Measurements from ENCODE around the gene FAM171A2. TPM values are rescaled to one million over a fixed set of nuclear protein-coding genes. Genes with fewer than 3 reads are reported as not detected.

The FAM171A2 gene
- total RNA-seq (2021): 27.3 and 27.5 TPM in 2 replicates
- long read RNA-seq: 0 reads

DNA sequence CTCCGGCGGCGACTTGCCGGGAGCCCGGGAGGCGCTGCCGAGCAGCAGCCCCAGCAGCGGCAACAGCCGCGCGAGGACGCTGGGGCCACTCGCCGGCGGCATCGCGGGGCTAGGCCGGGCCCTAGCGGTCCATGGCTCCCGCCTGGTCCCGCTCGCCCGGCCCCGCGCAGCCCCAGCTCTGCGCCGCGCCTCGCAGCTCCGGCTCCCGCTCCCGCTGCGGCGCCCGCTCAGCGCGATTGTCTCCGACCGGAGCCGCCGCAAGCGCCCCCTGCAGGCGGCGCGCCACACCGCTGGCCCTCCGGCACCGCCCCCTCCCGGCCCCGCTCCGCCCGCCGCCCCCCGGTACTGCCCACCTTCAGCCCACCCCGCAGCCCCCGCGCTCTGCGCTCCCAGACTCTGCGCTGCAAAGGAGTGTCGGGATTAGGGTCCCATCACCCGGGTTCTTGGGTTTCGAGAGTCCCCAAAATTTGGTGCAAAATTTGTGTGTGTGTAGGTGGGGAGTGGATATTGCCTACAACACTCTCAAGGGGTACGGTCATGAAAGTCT lies at the start of gene FAM171A2:
TSS of gene FAM171A2 (minus strand) at position 241 of the 547 bp plus-strand sequence. CDS start at position 102, 139 bp downstream.
- Histone ChIP-seq H3K9me3 (ENCODE audit: control insufficient read depth, low read depth, low read length) (no peaks in the 10 kb centered on the region), H4K8ac (replicated peaks; ENCODE audit: insufficient read length, low read depth, low read length) (no peak within 1 kb of the TSS), H3K27ac (ENCODE audit: insufficient read length, low read depth, low read length) (no peak within 1 kb of the TSS), H3K18ac (ENCODE audit: insufficient read length, low read depth, low read length) (no peak within 1 kb of the TSS), H3K9ac (ENCODE audit: extremely low read depth, insufficient read length, low read length) (no peak within 1 kb of the TSS), H2AK5ac (ENCODE audit: insufficient read length, low read length) (no peak within 1 kb of the TSS), H3K56ac (ENCODE audit: insufficient read length, low read depth, low read length) (no peak within 1 kb of the TSS), H2BK12ac (ENCODE audit: insufficient read length, low read depth, low read length) (no peak within 1 kb of the TSS), H3K4ac (ENCODE audit: low read depth, low read length) (no peak within 1 kb of the TSS), H2BK120ac (ENCODE audit: low read depth, low read length, poor library complexity, severe bottlenecking) (no peak within 1 kb of the TSS), H4K91ac (ENCODE audit: insufficient read length, low read depth, low read length) (no peak within 1 kb of the TSS), H3T11ph (ENCODE audit: low read length) (no peak within 1 kb of the TSS), H4K5ac (ENCODE audit: insufficient read length, low read depth, low read length) (no peak within 1 kb of the TSS), H2BK5ac (ENCODE audit: insufficient read length, low read length) (no peak within 1 kb of the TSS), H2BK15ac (ENCODE audit: low read depth, low read length) (no peak within 1 kb of the TSS), H3K4me2 (ENCODE audit: insufficient read depth, insufficient read length, low read length) (peak within 1 kb of the TSS; percentile 62), H3K23ac (ENCODE audit: insufficient read length, low read depth, low read length) (no peak within 1 kb of the TSS), H3K23me2 (ENCODE audit: insufficient read length, low read depth, low read length, poor library complexity, severe bottlenecking) (peaks cover 13% of the 10 kb centered on the region), H2BK20ac (ENCODE audit: low read depth, low read length, poor library complexity, severe bottlenecking) (no peak within 1 kb of the TSS), H3K79me2 (ENCODE audit: insufficient read depth, low read length) (no peaks in the 10 kb centered on the region), H2AFZ (ENCODE audit: low read length) (peak within 1 kb of the TSS; percentile 92), H3K4me1 (ENCODE audit: insufficient read depth, low read length) (peaks cover 14% of the 10 kb centered on the region), H3K14ac (ENCODE audit: insufficient read depth, low read length) (no peak within 1 kb of the TSS), H3K79me1 (ENCODE audit: insufficient read depth, low read depth, low read length, poor library complexity, severe bottlenecking) (no peaks in the 10 kb centered on the region), H4K20me1 (ENCODE audit: control insufficient read depth, insufficient read depth, insufficient read length) (no peaks in the 10 kb centered on the region), H3K27me3 (ENCODE audit: insufficient read depth, low read length) (no peaks in the 10 kb centered on the region; the same call in 1 of the 2 replicates)
- H3K9me3 Mint-ChIP-seq: no peaks in the 10 kb centered on the region; a peak in 1 of 5 replicates
- H3K4me3 Mint-ChIP-seq: peak within 1 kb of the TSS; percentile 75 to 90
- peaks cover 22 to 33% of the 10 kb centered on the region in 2 experiments for H3K4me1 Mint-ChIP-seq
- peaks cover 0 to 13% (median 7%) of the 10 kb centered on the region in 3 experiments; a peak in 5 of 7 replicates for H3K36me3 Mint-ChIP-seq (ENCODE audit: insufficient read depth in 1 of 3, low read depth in 3 of 3)
- peaks cover 35% of the 10 kb centered on the region for H3K27me3 Mint-ChIP-seq (ENCODE audit: low read depth)
- WGBS (ENCODE audit: extremely low coverage, insufficient read length, low lambda C conversion rate): no CpG with 5 or more reads among the region's 63 CpGs
- DNase-seq: peak; percentile 86
- peak within 1 kb of the TSS in 1 of 3 experiments; percentile 75; a peak in 1 of 7 replicates for H3K27ac Mint-ChIP-seq
- TF ChIP-seq, protein P1, sequence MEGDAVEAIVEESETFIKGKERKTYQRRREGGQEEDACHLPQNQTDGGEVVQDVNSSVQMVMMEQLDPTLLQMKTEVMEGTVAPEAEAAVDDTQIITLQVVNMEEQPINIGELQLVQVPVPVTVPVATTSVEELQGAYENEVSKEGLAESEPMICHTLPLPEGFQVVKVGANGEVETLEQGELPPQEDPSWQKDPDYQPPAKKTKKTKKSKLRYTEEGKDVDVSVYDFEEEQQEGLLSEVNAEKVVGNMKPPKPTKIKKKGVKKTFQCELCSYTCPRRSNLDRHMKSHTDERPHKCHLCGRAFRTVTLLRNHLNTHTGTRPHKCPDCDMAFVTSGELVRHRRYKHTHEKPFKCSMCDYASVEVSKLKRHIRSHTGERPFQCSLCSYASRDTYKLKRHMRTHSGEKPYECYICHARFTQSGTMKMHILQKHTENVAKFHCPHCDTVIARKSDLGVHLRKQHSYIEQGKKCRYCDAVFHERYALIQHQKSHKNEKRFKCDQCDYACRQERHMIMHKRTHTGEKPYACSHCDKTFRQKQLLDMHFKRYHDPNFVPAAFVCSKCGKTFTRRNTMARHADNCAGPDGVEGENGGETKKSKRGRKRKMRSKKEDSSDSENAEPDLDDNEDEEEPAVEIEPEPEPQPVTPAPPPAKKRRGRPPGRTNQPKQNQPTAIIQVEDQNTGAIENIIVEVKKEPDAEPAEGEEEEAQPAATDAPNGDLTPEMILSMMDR (conservative IDR thresholded peaks at IDR 0.05): peak; percentile 77

Data from H9 (cell line).